Smooth muscle cell (in vitro differentiated cells): Measurements from ENCODE around the gene FBP2. TPM values are rescaled to one million over a fixed set of nuclear protein-coding genes. Genes with fewer than 3 reads are reported as not detected.
"Not testable (repeated sequence)": the region's sequence is repeated elsewhere in the genome, so short reads cannot be mapped to it uniquely, and the experiment has no call there.

Source experiments
- DNase-seq: peaks from one replicate; lab custom pipeline; 2025; ENCODE audit not compliant: unreplicated experiment; lab: John Stamatoyannopoulos, UW
- H2AFZ ChIP-seq: fragments of 200-600 bp; sonication (generic); 2 replicates; pipeline ENCODE4 v1.6.0; 2016; ENCODE audit warnings: antibody characterized with exemption, low read depth, mild to moderate bottlenecking
- H3F3A ChIP-seq: fragments of 200-600 bp; sonication (generic); 2 replicates; pipeline ENCODE4 v1.6.0; 2017; ENCODE audit warnings: antibody characterized with exemption, low read depth
- H3K27ac ChIP-seq: fragments of 200-600 bp; sonication (generic); 2 replicates; pipeline ENCODE4 v1.5.1; 2016; ENCODE audit warnings: low read depth, mild to moderate bottlenecking
- H3K27me3 ChIP-seq: fragments of 200-600 bp; sonication (generic); 2 replicates; pipeline ENCODE4 v1.6.1; 2016; ENCODE audit warnings: low read depth, mild to moderate bottlenecking
- H3K36me3 ChIP-seq: fragments of 200-600 bp; sonication (generic); 2 replicates; pipeline ENCODE4 v1.5.1; 2016; ENCODE audit warnings: low read depth
- H3K4me1 ChIP-seq: fragments of 200-600 bp; sonication (generic); 2 replicates; pipeline ENCODE4 v1.5.1; 2016; ENCODE audit warnings: low read depth
- H3K4me2 ChIP-seq: fragments of 200-600 bp; sonication (generic); 2 replicates; pipeline ENCODE4 v1.6.0; 2016; ENCODE audit warnings: mild to moderate bottlenecking
- H3K4me3 ChIP-seq: fragments of 200-600 bp; sonication (generic); 2 replicates; pipeline ENCODE4 v1.5.1; 2016; ENCODE audit warnings: mild to moderate bottlenecking
- H3K79me2 ChIP-seq: fragments of 200-600 bp; sonication (generic); 2 replicates; pipeline ENCODE4 v1.6.0; 2016; ENCODE audit warnings: low read depth, mild to moderate bottlenecking
- H3K9ac ChIP-seq: fragments of 200-600 bp; sonication (generic); 2 replicates; pipeline ENCODE4 v1.6.0; 2016; ENCODE audit warnings: low read depth
- H3K9me3 ChIP-seq: fragments of 200-600 bp; sonication (generic); replicated peaks from 2 replicates; pipeline ENCODE4 v1.5.1; 2016; ENCODE audit warnings: low read depth
- H4K20me1 ChIP-seq: fragments of 200-600 bp; sonication (generic); 2 replicates; pipeline ENCODE4 v1.6.0; 2016; ENCODE audit warnings: low read depth
- CTCF ChIP-seq: fragments of 200-600 bp; sonication (generic); IDR thresholded peaks from 2 replicates; pipeline ENCODE4 v1.5.1; 2017; ENCODE audit warnings: borderline replicate concordance, mild to moderate bottlenecking, antibody characterized with exemption; ENCODE audit not compliant: insufficient read depth, poor library complexity, severe bottlenecking
- WGBS: methylation state at CpG from one replicate; pipeline ENCODE4 v1.1.7; 2016; ENCODE audit warnings: low lambda C conversion rate; 5-methylcytosine and 5-hydroxymethylcytosine counted together
- polyA plus RNA-seq: library from polyadenylated mRNA; unstranded; fragments of >200 nt; fragmentation: Nextera tagmentation; extraction: Ambion mirVana; gene quantifications from 2 replicates; pipeline ENCODE4 v1.2.1, GENCODE V29; 2016
- total RNA-seq: library from RNA; depleted of rRNA; stranded (reverse); fragments of >200 nt; gene quantifications from 2 replicates; pipeline ENCODE4 v1.2.3, GENCODE V29; 2014

Gene FBP2
- total and polyA plus RNA-seq, 2 experiments from 2014 or later = not detected

GRCh38 chr9:94568972-94569712, 24.5 kb downstream of the FBP2 start:
- WGBS = 94% methylated on average over 17 of the region's 17 CpGs
- Histone ChIP-seq H2AFZ (no peak overlapping the region), H3K27me3 (peaks cover 6% of the 10 kb centered on the region), H3K4me1 (no peaks in the 10 kb centered on the region), H4K20me1 (no peaks in the 10 kb centered on the region), H3K9me3 (no peaks in the 10 kb centered on the region), H3F3A (no peaks in the 10 kb centered on the region), H3K79me2 (no peaks in the 10 kb centered on the region), H3K27ac (no peak overlapping the region), H3K9ac (no peak overlapping the region), H3K4me3 (no peak overlapping the region), H3K36me3 (no peaks in the 10 kb centered on the region), H3K4me2 (no peak overlapping the region)
- DNase-seq = no peak
- no peak for TF ChIP-seq CTCF

DNA sequence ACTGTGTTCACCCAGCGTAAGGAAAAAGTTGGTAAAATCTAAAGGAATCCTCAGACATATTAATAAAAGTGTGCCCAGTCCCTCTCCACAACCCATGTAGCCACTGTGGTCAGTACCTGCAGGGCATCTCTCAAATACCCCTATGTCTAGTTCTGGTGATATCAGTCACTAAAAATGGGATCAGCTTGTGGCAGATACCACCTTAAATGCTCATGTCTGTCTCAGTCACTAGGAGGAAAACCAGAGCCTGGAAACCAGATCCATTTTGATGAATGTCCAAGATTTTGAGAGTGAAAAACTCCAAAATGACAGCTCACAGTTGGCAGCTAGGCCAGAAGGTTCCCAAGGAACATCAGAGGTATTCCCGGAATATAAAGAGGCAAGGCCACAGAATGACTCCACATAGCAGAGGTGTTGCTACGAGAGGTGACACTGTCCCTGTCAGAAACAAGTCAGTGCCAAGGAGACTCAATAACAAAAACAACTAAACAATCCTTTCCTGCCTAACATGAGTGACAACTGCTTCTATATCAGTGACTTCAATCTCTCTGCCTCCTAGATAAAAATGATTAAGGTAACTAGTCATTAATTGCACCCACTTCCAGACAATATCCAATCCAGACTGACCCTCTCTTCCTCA, 25.3 kb downstream of the FBP2 start:
- DNase-seq = no peak
- Histone ChIP-seq H3K79me2 (no peaks in the 10 kb centered on the region), H2AFZ (no peak overlapping the region), H3K9me3 (no peaks in the 10 kb centered on the region), H3K4me2 (no peak overlapping the region), H3K27ac (no peak overlapping the region), H3F3A (no peaks in the 10 kb centered on the region), H3K4me1 (no peaks in the 10 kb centered on the region), H3K9ac (no peak overlapping the region), H3K4me3 (no peak overlapping the region), H4K20me1 (no peaks in the 10 kb centered on the region), H3K27me3 (peaks cover 6% of the 10 kb centered on the region), H3K36me3 (no peaks in the 10 kb centered on the region)
- WGBS = 79% methylated on average over 3 of the region's 3 CpGs
- no peak for TF ChIP-seq CTCF

DNA sequence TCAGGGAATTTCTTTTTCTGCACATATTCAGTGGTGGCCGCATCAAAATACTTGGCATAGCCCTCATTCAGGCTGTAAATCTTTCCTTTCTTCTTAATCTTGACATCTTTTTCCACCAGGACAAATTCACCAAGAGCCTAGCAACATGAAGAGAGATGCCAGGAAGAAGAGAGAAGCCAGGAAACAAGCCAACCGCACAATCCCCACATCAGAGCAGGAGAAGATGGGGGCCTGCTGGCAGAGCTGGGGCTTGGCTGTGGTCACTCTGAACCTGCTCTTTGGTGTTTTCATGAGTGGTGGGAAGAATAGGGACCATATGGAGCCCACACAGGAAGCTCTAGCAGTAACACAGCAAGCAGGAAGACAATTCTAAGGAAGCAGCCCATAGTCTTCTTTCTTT, 26.4 kb downstream of the FBP2 start:
- no peaks in the 10 kb centered on the region for H4K20me1 ChIP-seq
- no peak overlapping the region for H3K27ac ChIP-seq
- H3K36me3 ChIP-seq = no peaks in the 10 kb centered on the region
- no peak overlapping the region for H3K4me2 ChIP-seq
- H3F3A ChIP-seq = no peaks in the 10 kb centered on the region
- no peaks in the 10 kb centered on the region for H3K9me3 ChIP-seq
- H3K9ac ChIP-seq = no peak overlapping the region
- no peaks in the 10 kb centered on the region for H3K79me2 ChIP-seq
- WGBS = 98% methylated on average over 2 of the region's 2 CpGs
- H3K4me3 ChIP-seq = no peak overlapping the region
- no peak overlapping the region for H2AFZ ChIP-seq
- H3K4me1 ChIP-seq = no peaks in the 10 kb centered on the region
- peaks cover 6% of the 10 kb centered on the region for H3K27me3 ChIP-seq
- TF ChIP-seq CTCF = no peak
- no peak for DNase-seq

GRCh38 chr9:94566550-94566949, 27.1 kb downstream of the FBP2 start:
- Histone ChIP-seq H3K27ac (no peak overlapping the region), H3K4me1 (no peaks in the 10 kb centered on the region), H3K36me3 (no peaks in the 10 kb centered on the region), H3K79me2 (no peaks in the 10 kb centered on the region), H3K9ac (no peak overlapping the region), H3F3A (no peaks in the 10 kb centered on the region), H3K4me2 (no peak overlapping the region), H2AFZ (no peak overlapping the region), H3K9me3 (no peaks in the 10 kb centered on the region), H3K4me3 (no peak overlapping the region), H4K20me1 (no peaks in the 10 kb centered on the region), H3K27me3 (no peaks in the 10 kb centered on the region)
- no peak for TF ChIP-seq CTCF
- DNase-seq = no peak

- H3K9ac ChIP-seq, H3K79me2 ChIP-seq, H3K9me3 ChIP-seq, H3K36me3 ChIP-seq, H3F3A ChIP-seq, H3K27ac ChIP-seq, H3K4me3 ChIP-seq, H4K20me1 ChIP-seq, H3K4me2 ChIP-seq, H3K27me3 ChIP-seq, H3K4me1 ChIP-seq, DNase-seq, H2AFZ ChIP-seq: not testable (repeated sequence)
- WGBS = 66% methylated on average over 3 of the region's 3 CpGs
These were observed 29.3 kb downstream of the FBP2 start for GRCh38 chr9:94564279-94564678.
